Measurements from ENCODE around the gene DNAH7. TPM values are rescaled to one million over a fixed set of nuclear protein-coding genes. Genes with fewer than 3 reads are reported as not detected.

DNAH7 gene
- total and polyA plus RNA-seq, 2 of the 13 experiments (the other 11 are each of a cell fraction or from before 2014, with no cell fraction given), result 0.09 TPM; not detected in 1

DNA sequence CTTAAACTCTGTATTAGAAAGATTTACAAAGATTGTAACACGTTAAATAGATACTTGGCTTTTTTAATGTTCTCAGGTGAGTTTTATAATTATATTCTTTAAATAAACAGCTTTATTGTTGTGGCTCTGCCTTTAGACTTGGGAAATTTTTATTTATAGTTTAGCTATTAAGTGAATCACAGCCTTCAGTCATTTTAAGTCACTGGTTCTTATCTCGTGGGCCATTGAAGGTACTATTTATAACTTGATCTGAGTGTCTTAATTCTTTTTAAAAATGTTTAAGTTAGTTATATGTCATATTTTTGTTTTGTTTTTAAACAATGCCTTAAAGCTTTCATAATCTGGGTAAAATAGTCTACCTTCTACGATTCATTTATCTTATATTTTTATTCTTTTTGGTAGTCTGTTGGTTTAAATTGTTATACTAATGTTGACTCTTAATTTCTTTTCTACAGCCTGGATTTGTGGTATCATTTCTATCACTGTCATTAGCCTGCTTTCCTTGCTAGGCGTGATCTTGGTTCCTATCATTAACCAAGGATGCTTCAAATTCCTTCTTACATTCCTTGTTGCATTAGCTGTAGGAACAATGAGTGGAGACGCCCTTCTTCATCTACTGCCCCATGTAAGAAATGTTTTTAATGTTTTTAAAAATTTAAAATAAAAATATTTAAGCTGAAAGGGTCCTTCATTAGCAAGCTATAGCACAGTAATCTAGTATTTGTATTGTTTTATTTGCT is 362.3 kb downstream of the DNAH7 start:
- WGBS (ENCODE audit: low lambda C conversion rate), result 95% methylated on average over 5 of the region's 5 CpGs
- CTCF ChIA-PET (ENCODE audit: low intra/inter-chr PET ratio, low total read pairs), result no interaction called here
- DNase-seq (ENCODE audit: low spot score) (no peak), FAIRE-seq (no peak), ATAC-seq (no peak)
- Histone ChIP-seq H3K9ac (ENCODE audit: insufficient read depth, low read depth, low read length) (no peak overlapping the region), H3K9me3 (ENCODE audit: low read length) (no peaks in the 10 kb centered on the region), H3K4me2 (ENCODE audit: low read depth, low read length) (no peak overlapping the region), H4K20me1 (ENCODE audit: insufficient read depth, low read length) (no peaks in the 10 kb centered on the region), H3K4me1 (ENCODE audit: insufficient read depth, low read length) (no peaks in the 10 kb centered on the region), H3K27me3 (ENCODE audit: control insufficient read depth in 1 of 2, insufficient read depth in 2 of 2, low read length in 2 of 2) (no peaks in the 10 kb centered on the region), H3K36me3 (replicated peaks in 1 of 2; ENCODE audit: control insufficient read depth in 1 of 2, insufficient read depth in 2 of 2, low read length in 2 of 2) (no peaks in the 10 kb centered on the region; a peak in 2 of 5 replicates), H3K4me3 (replicated peaks in 1 of 3; ENCODE audit: insufficient read depth in 1 of 3, low read depth in 2 of 3, low read length in 3 of 3) (no peak overlapping the region), H3K79me2 (ENCODE audit: insufficient read depth, low read length) (no peaks in the 10 kb centered on the region), H3K27ac (ENCODE audit: extremely low read length, insufficient read depth, low read length) (no peak overlapping the region), H2AFZ (ENCODE audit: low read length) (no peak overlapping the region)
- intact Hi-C loops (cut with micrococcal nuclease; ENCODE audit: unreplicated experiment), result no loop called here
- no peak for TF ChIP-seq ZNF777 (CRISPR knock-in tag; IDR thresholded peaks at IDR 0.05)
- TF ChIP-seq RORA (CRISPR knock-in tag; IDR thresholded peaks at IDR 0.05), result no peak
- TF ChIP-seq KMT2A (CRISPR knock-in tag; IDR thresholded peaks at IDR 0.05), result no peak
- TF ChIP-seq ZNF382 (CRISPR knock-in tag; IDR thresholded peaks at IDR 0.05; ENCODE audit: borderline replicate concordance), result no peak
- TF ChIP-seq, protein P1, sequence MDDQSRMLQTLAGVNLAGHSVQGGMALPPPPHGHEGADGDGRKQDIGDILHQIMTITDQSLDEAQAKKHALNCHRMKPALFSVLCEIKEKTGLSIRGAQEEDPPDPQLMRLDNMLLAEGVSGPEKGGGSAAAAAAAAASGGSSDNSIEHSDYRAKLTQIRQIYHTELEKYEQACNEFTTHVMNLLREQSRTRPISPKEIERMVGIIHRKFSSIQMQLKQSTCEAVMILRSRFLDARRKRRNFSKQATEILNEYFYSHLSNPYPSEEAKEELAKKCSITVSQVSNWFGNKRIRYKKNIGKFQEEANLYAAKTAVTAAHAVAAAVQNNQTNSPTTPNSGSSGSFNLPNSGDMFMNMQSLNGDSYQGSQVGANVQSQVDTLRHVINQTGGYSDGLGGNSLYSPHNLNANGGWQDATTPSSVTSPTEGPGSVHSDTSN (CRISPR knock-in tag; IDR thresholded peaks at IDR 0.05; ENCODE audit: borderline replicate concordance), result no peak
- TF ChIP-seq ZMYM3 (CRISPR knock-in tag; IDR thresholded peaks at IDR 0.05), result no peak
- no peak for TF ChIP-seq ZNF883 (CRISPR knock-in tag; IDR thresholded peaks at IDR 0.05; ENCODE audit: not compliant biosample characterization)
- TF ChIP-seq IRF2 (CRISPR knock-in tag; IDR thresholded peaks at IDR 0.05), result no peak
- no peak for TF ChIP-seq MED13 (CRISPR knock-in tag; IDR thresholded peaks at IDR 0.05)
- TF ChIP-seq NFYC (CRISPR knock-in tag; IDR thresholded peaks at IDR 0.05), result no peak
- no peak for TF ChIP-seq KMT2B (CRISPR knock-in tag; IDR thresholded peaks at IDR 0.05)
- TF ChIP-seq SOX13 (IDR thresholded peaks at IDR 0.05), result no peak
- no peak for TF ChIP-seq SOX13 (CRISPR knock-in tag; conservative IDR thresholded peaks at IDR 0.05 in 1 of 2, IDR thresholded peaks at IDR 0.05 in 1 of 2)
- no peak for TF ChIP-seq FOSL2 (CRISPR knock-in tag; IDR thresholded peaks at IDR 0.05)
- TF ChIP-seq ZNF124 (CRISPR knock-in tag; IDR thresholded peaks at IDR 0.05), result no peak
- in situ Hi-C loops (cut with HindIII; ENCODE audit: extremely low pct_ligation_motif_present, low pct_unique_long_range_greater_than_20kb), result no loop called here
- BruUV-seq (replicated peaks), result no TSS peak
- POLR2A ChIA-PET, result no interaction called here

All from HepG2 (cell line).